ENCODE measurements around the gene SEC14L1.
"Not testable (repeated sequence)": the region's sequence is repeated elsewhere in the genome, so short reads cannot be mapped to it uniquely, and the experiment has no call there.

The SEC14L1 gene

GRCh38 chr17:77233127-77233526 lies 92.4 kb downstream of the SEC14L1 start:
- no peak for DNase-seq (ENCODE audit: low read depth in 2 of 3, low spot score in 1 of 3)

- no peak for DNase-seq (ENCODE audit: low read depth in 2 of 3, low spot score in 1 of 3)
Measured at GRCh38 chr17:77233635-77234334, 93.0 kb downstream of the SEC14L1 start.

- DNase-seq (ENCODE audit: low read depth in 2 of 3, low spot score in 1 of 3) = no peak
Measured at GRCh38 chr17:77234695-77235094, 93.9 kb downstream of the SEC14L1 start.

- DNase-seq (ENCODE audit: low read depth in 2 of 3, low spot score in 1 of 3) = peak in 2 of 3 donors; percentile 20
Measured at GRCh38 chr17:77235370-77235941, 94.7 kb downstream of the SEC14L1 start.

- DNase-seq (ENCODE audit: low read depth in 2 of 3, low spot score in 1 of 3) = no peak
Measured at GRCh38 chr17:77237232-77238008, 96.7 kb downstream of the SEC14L1 start.

- no peak for DNase-seq (ENCODE audit: low read depth in 2 of 3, low spot score in 1 of 3)
Measured at GRCh38 chr17:77240976-77241375, 100.2 kb downstream of the SEC14L1 start.

- DNase-seq (ENCODE audit: low read depth in 2 of 3, low spot score in 1 of 3) = no peak
Measured at GRCh38 chr17:77242118-77242851, 101.5 kb downstream of the SEC14L1 start.

- DNase-seq (ENCODE audit: low read depth in 2 of 3, low spot score in 1 of 3) = no peak
Measured at GRCh38 chr17:77245162-77245926, 104.6 kb downstream of the SEC14L1 start.

- DNase-seq (ENCODE audit: low read depth in 2 of 3, low spot score in 1 of 3) = no peak
Measured at GRCh38 chr17:77246110-77247047, 105.6 kb downstream of the SEC14L1 start.

GRCh38 chr17:77247048-77247541 lies 106.3 kb downstream of the SEC14L1 start:
- peak; percentile 71 to 86 (median 85) for DNase-seq (ENCODE audit: low read depth in 2 of 3, low spot score in 1 of 3)

GRCh38 chr17:77247609-77248008 lies 106.8 kb downstream of the SEC14L1 start:
- DNase-seq (ENCODE audit: low read depth in 2 of 3, low spot score in 1 of 3) = no peak

- no peak for DNase-seq (ENCODE audit: low read depth in 2 of 3, low spot score in 1 of 3)
Measured at GRCh38 chr17:77248216-77249114, 107.7 kb downstream of the SEC14L1 start.

- DNase-seq (ENCODE audit: low read depth in 2 of 3, low spot score in 1 of 3) = no peak
Measured at GRCh38 chr17:77251622-77252183, 110.9 kb downstream of the SEC14L1 start.

- not testable (repeated sequence) for DNase-seq (ENCODE audit: low read depth in 2 of 3, low spot score in 1 of 3)
Measured at GRCh38 chr17:77252306-77252705, 111.5 kb downstream of the SEC14L1 start.

GRCh38 chr17:77253611-77254051 lies 112.9 kb downstream of the SEC14L1 start:
- no peak for DNase-seq (ENCODE audit: low read depth in 2 of 3, low spot score in 1 of 3)

- DNase-seq (ENCODE audit: low read depth in 2 of 3, low spot score in 1 of 3) = no peak
Measured at GRCh38 chr17:77254951-77255825, 114.4 kb downstream of the SEC14L1 start.

- not testable (repeated sequence) for DNase-seq (ENCODE audit: low read depth in 2 of 3, low spot score in 1 of 3)
Measured at GRCh38 chr17:77255970-77256369, 115.2 kb downstream of the SEC14L1 start.
